Stimulated activated CD4-positive, alpha-beta T cell treated with anti-CD3 and anti-CD28 coated beads, Interleukin-12 subunit alpha, Interleukin-12 subunit beta, amount 100 ng/mL, for 24 hours (primary cell): ENCODE measurements around the gene UBAP2.
"Not testable (repeated sequence)": the region's sequence is repeated elsewhere in the genome, so short reads cannot be mapped to it uniquely, and the experiment has no call there.

Experiments
- DNase-seq, 2 experiments: peaks; one replicate each; pipeline ENCODE4 v3.0.0-alpha.2; 2020; ENCODE audit warnings: low read depth in 2 of 2

Gene UBAP2

DNA sequence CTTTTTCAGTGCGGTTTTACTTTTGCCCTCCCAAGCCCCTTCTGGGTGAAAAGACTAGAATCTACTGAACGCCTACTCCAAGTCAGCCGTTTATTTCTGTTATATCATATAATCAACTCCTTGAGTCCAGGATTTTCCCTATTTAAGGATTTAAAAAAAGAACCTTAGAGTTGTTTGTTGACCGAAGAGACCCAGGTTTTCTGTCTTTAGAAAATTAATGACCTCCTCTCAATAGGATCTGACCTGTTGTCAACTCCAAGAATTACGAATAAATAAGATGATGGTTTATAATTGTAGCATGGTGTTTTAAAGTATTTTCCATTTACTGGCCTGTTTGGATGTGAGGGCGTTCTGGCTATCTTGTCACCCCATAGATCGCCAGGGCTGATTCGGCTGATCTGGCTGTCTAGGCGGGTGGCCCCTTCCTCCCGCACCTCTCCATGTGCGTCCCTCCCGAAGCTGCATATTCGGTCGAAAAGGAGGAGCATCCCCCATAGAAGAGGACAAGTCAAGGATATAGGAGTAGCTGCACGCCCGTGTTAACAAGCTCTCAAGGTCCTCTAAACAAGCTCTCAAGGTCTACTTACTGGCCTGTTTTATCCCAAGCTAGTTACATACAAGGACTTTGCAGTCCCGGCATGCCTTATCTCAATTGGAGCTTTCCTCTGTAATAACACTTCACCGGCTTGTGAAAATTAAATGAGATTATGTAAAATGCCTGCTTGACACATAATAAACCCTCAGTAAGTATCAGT, 1.1 kb upstream of the UBAP2 start:
- DNase-seq, result no peak

- peak; percentile 37 to 47 for DNase-seq
Measured at GRCh38 chr9:34047864-34048726, 592 bp downstream of the UBAP2 start.

DNA sequence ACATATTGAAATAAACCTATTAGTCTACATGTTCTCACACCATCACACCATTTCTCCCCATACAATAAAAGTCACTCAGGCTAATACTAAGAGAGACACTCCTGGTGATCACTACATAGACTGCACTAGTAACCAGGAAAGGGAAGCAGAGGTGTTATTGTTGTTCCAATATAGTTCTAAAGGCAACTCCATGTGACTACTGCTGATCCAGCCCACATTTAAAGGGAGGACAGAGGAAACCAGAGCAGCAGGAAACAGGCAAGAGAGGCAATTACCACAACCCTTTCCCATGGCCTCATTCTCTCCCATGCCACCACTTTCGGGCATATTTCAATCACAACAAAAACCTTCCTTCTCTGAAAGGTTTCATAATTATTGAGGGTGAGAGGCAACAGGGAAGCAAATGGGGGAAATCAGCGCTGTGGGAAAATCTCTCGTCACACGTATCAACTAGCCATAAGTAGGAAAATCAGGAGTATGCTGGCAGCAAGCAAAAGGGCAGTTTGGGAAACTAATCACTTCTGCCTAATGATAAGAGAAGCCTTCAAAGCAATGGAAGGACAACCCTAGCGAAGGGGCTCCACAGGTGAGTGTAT, 1.8 kb downstream of the UBAP2 start:
- no peak for DNase-seq

- no peak for DNase-seq
Measured at GRCh38 chr9:34045903-34046302, 2.8 kb downstream of the UBAP2 start.

DNA sequence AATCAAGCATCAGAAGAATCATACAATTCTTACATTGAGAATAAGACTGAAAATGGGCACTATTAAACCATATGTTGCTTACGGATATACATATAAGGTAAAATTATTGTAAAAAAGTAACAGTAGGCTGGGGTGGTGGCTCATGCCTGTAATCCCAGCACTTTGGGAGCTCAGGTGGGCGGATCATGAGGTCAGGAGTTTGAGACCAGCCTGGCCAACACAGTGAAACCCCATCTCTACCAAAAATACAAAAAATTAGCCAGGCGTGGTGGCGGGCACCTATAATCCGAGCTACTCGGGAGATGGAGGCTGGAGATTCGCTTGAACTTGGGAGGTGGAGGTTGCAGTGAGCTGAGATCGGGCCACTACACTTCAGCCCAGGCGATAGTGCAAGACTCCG, 6.6 kb downstream of the UBAP2 start:
- not testable (repeated sequence) for DNase-seq

GRCh38 chr9:34038851-34039250, 9.8 kb downstream of the UBAP2 start:
- DNase-seq, result not testable (repeated sequence)

DNA sequence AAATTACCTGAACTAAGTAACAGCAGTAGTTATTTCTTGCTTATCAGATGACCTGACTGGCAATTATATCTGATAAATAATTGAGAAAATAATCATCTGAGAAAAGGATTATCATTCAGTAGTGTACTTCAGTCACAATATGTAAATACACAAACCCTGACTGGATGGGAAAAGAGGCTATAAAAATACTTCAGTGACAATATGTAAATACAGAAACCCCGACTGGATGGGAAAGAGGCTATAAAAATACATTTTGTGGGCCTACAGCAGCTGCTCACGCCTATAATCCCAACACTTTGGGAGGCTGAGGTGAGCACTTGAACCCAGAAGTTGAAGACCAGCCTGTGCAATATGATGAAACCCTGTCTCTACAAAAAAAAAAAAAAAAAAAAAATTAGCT, 11.1 kb downstream of the UBAP2 start:
- DNase-seq, result no peak

DNA sequence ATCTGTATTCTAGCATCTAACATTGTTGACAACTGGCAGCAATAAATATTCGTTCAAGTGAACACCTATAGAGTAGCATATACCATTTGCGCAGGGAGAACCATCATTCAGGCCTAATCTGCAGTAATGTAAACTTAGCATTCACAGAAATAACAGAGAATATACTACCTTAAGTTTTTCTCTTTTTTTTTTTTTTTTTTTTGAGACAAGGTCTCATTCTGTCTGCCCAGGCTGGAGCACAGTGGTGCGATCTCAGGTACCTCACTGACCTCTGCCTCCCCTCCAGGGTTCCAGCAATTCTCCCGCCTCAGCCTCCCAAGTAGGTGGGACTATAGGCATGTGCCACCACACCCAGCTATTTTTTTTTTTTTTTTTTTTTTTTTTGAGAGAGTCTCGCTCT, 12.1 kb downstream of the UBAP2 start:
- DNase-seq, result no peak

DNA sequence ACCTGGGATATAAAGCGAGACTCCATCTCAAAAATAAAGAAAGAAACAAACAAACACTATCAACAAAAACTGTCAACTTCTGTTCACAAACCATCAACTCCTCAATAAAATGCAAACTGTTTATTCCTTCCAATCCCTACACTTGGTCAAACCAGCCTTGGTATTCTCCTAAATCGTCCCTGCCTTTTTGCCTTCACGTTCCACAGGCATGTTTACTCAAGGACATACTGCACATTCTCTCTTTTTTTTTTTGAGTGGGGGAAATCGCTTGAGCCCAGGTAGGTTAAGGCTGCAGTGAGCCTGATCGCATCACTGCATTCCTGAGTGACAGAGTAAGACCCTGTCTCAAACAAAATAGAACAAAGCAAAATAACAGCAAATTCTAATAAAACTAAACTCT, 13.0 kb downstream of the UBAP2 start:
- DNase-seq, result no peak

GRCh38 chr9:34034698-34035065, 14.0 kb downstream of the UBAP2 start:
- no peak for DNase-seq

GRCh38 chr9:34032631-34033030, 16.1 kb downstream of the UBAP2 start:
- DNase-seq, result no peak

DNA sequence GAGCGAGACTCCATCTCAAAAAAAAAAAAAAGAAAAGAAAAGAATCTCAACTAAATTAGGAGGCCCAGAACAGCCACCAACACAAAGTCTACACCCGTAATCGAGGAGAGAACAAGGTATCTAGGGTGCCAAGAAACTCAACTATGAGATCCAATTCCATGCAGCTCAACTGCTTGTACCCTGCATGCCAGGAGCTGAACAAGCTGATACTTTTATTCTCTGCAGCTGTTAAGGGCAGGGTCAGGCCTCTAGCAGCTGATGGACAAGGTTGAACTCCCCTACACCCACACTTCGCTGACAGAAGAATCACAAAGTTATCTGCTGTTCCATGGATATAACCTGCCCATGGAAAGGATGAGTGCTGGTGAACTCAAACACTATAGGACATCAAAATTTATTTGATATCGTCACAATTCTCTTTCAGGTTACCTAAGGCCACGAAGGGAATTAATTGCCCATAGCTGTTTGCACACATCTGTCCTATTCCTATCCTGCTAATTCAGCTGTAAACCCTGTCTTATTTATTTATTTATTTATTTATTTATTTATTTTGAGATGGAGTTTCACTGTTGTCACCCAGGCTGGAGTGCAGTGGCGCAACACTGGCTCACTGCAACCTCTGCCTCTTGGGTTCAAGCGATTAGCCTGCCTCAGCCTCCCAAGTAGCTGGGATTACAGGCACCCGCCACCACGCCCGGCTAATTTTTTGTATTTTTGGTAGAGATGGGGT, 20.7 kb downstream of the UBAP2 start:
- no peak for DNase-seq

GRCh38 chr9:34025811-34026210, 22.9 kb downstream of the UBAP2 start:
- DNase-seq, result no peak

- no peak for DNase-seq
Measured at GRCh38 chr9:34025062-34025461, 23.6 kb downstream of the UBAP2 start.

- DNase-seq, result not testable (repeated sequence)
Measured at GRCh38 chr9:34024476-34024875, 24.2 kb downstream of the UBAP2 start.

DNA sequence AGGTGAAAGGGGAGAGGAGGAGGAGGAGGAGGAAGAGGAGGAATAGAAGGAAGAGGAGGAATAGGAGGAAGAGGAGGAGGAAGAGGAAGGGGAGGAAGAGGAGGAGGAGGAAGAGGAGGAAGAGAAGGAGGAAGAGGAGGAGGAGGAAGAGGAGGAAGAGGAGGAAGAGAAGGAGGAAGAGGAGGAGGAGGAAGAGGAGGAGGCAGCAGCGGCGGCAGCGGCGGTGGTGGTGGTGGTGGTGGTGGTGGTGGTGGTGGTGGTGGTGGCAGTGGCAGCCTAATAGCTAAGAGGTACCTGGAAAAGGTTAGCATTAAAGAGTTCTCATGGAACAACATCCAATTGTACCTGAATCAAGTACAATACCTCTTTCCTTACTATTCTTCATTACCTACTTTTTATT, 32.5 kb downstream of the UBAP2 start:
- no peak for DNase-seq

DNA sequence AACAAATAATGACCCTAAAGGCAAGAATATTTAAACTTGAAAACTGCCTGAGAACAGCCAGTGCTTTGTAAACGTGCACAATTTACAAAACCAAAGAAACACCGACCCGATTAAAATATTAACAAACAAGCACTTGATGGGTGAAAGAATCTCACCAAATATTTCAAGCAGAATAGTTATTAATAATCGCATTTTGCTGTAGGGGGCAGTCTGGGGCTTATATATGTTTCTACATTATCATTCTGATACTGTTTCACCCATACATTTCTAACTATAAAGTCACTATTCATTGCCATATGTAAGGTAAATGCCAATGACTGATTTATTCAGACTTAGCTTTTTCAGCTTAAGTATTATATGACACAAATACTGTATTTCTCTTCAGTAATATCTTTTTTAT, 37.7 kb downstream of the UBAP2 start:
- no peak for DNase-seq

DNA sequence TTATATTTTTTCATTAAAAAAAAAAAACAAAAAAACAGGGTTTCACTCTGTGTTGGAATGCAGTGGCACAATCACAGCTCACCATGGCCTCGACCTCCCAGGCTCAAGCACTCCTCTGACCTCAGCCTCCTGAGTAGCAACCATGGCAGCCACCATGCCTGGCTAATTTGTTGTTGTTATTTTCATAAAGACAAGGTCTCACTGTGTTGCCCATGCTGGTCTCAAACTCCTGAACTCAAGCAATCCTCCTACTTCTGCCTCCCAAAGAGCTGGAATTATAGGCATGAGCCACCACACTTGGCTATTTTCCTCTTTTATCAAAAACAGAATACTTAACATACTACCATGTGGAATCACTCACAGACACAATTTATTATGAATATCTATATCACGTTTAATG, 46.7 kb downstream of the UBAP2 start:
- DNase-seq, result no peak

- DNase-seq, result no peak
Measured at GRCh38 chr9:34001298-34001697, 47.4 kb downstream of the UBAP2 start.

DNA sequence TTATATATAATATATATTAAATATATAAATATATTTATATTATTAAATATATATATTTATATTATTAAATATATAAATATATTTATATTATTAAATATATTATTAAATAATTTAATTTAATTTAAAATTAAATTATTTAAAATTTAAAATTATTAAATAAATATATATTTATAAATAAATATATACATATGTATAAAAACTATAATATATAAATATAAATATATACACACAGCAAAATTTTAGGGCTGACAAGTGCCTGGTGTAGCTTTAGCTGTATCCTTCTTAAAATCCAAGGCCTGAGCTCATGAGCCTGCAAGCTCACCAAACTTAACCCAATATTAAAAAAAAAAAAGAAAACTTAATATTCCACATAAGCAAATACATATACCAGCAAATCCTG, 53.2 kb downstream of the UBAP2 start:
- DNase-seq, result no peak

DNA sequence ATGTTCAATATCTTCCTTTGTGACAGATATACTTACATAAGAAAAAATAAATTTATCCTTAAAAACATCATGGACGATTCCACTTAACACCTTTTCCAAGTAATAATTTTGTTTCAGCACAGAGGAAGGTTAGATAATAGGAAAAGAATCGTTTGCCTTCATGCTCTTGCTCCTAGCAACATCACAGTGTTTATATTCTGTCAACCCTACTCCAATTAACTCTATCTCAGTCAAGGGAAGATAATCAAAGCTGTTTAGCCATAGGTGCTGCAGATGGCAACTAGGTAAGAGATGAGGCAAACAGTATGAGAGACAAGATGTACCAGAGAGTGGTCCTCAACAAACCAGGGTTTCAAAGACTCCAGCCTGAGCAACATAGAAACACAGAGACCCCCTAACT, 55.6 kb downstream of the UBAP2 start:
- no peak for DNase-seq

- no peak for DNase-seq
Measured at GRCh38 chr9:33992632-33993031, 56.1 kb downstream of the UBAP2 start.
